Left ventricle myocardium inferior (tissue), 1 donor: ENCODE measurements around the gene ZNF649. TPM values are rescaled to one million over a fixed set of nuclear protein-coding genes. Genes with fewer than 3 reads are reported as not detected.
A peak's percentile ranks its signal among the peaks of the same experiment; 100 is the strongest.

Experiments used
- DNase-seq: peaks from one replicate; pipeline ENCODE4 v3.0.0-alpha.2; 2020
- H3K27ac ChIP-seq: fragments of 200-600 bp; replicated peaks from 2 replicates; pipeline ENCODE4 v1.8.0; 2021
- H3K27me3 ChIP-seq: fragments of 200-600 bp; 2 replicates; pipeline ENCODE4 v1.8.0; 2021; ENCODE audit warnings: low read depth
- H3K36me3 ChIP-seq: fragments of 200-600 bp; 2 replicates; pipeline ENCODE4 v1.8.0; 2021
- H3K4me1 ChIP-seq: fragments of 200-600 bp; 2 replicates; pipeline ENCODE4 v1.8.0; 2021
- H3K4me3 ChIP-seq: fragments of 200-600 bp; 2 replicates; pipeline ENCODE4 v1.8.0; 2021; ENCODE audit warnings: mild to moderate bottlenecking, moderate library complexity
- H3K9me3 ChIP-seq: fragments of 200-600 bp; replicated peaks from 2 replicates; pipeline ENCODE4 v1.8.0; 2021
- intact Hi-C: fragments of 100-400 bp; cut with micrococcal nuclease; formaldehyde crosslinking; loops from one replicate; pipeline ENCODE4 v1.11.0; 2022
- total RNA-seq: library from RNA; stranded (reverse); fragmentation: NEBNext Ultra II Directional; extraction: Animal tissue kit (Norgen Biotek cat#: 25700); gene quantifications from one replicate; pipeline ENCODE4 v1.2.1, GENCODE V29; 2021
- TF ChIP-seq, protein P1 (sequence below): fragments of 200-600 bp; IDR thresholded peaks from 2 replicates; pipeline ENCODE4 v1.8.0; 2021; ENCODE audit warnings: antibody characterized with exemption, mild to moderate bottlenecking, borderline replicate concordance
- donor health status: DM: no; HTN: yes; CAD: no; lungs with severe emphysema.

ZNF649 gene
- total RNA-seq, 1 donor from 2014 or later = 7.5 TPM

DNA sequence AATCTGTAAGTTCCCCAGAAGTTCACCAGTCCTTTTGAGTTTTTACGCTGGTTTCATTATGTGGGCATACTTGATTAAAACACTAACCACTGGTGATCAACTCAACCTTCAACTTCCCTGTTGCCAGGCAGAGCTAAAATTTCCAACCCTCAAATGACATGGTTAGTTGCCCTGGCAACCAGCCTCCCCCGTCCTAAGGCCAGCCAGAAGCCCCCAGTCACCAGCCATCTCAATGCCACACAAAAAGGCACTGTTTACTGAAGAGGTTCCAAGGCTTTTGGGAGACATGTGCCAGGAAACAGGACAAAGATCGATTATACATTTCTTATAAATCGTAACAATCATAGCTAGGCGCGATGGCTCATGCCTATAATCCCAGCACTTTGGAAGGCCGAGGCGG lies 1.6 kb downstream of the ZNF649 start:
- Histone ChIP-seq H3K36me3 (peaks cover 37% of the 10 kb centered on the region), H3K9me3 (peaks cover 36% of the 10 kb centered on the region), H3K27ac (no peak overlapping the region), H3K4me1 (peaks cover 19% of the 10 kb centered on the region), H3K27me3 (peaks cover 23% of the 10 kb centered on the region), H3K4me3 (peak overlapping the region; percentile 87)
- no peak for DNase-seq
- intact Hi-C loops = no loop called here
- TF ChIP-seq, protein P1, sequence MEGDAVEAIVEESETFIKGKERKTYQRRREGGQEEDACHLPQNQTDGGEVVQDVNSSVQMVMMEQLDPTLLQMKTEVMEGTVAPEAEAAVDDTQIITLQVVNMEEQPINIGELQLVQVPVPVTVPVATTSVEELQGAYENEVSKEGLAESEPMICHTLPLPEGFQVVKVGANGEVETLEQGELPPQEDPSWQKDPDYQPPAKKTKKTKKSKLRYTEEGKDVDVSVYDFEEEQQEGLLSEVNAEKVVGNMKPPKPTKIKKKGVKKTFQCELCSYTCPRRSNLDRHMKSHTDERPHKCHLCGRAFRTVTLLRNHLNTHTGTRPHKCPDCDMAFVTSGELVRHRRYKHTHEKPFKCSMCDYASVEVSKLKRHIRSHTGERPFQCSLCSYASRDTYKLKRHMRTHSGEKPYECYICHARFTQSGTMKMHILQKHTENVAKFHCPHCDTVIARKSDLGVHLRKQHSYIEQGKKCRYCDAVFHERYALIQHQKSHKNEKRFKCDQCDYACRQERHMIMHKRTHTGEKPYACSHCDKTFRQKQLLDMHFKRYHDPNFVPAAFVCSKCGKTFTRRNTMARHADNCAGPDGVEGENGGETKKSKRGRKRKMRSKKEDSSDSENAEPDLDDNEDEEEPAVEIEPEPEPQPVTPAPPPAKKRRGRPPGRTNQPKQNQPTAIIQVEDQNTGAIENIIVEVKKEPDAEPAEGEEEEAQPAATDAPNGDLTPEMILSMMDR = no peak

DNA sequence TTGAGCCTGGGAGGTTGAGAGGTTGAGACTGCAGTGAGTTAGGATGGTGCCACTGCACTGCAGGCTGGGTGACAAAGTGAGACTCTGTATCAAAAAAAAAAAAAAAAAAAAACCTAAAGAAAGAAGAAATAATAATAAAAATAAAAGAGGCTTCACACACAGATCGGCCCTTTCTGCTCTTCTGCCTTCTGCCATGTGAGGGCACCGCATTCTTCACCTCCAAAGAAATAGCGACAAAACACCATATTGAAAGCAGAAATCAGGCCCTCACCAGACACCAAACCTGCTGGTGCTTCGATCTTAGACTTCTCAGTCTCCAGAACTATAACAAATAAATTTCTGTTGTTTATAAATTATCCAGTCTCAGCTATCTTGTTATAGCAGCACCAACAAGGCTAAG lies 3.0 kb downstream of the ZNF649 start:
- TF ChIP-seq, protein P1 = no peak
- Histone ChIP-seq H3K27ac (no peak overlapping the region), H3K4me3 (no peak overlapping the region), H3K9me3 (peaks cover 36% of the 10 kb centered on the region), H3K27me3 (peaks cover 9% of the 10 kb centered on the region), H3K4me1 (peaks cover 19% of the 10 kb centered on the region), H3K36me3 (peaks cover 50% of the 10 kb centered on the region)
- no peak for DNase-seq
- intact Hi-C loops = no loop called here

DNA sequence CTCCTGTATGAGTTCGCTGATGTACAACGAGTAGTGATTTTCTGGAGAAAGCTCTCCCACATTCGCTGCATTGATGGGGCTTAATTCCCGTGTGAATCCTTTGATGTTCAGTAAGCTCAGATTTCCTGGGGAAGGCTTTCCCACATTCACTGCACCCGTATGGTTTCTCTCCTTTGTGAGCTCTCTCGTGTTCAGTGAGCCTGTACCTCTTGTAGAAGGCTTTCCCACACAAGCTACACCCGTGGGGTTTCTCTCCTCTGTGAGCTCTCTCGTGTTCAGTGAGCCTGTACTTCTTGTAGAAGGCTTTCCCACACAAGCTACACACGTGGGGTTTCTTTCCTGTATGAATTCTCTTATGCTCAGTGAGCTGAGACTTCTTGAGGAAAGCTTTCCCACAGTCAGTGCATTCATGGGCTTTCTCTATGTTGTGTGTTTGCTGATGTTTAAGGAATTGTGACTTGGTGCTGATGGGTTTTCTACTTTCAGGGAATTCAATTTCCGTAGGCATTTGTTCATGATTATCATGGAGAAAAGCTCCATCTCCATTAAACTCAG lies 13.5 kb downstream of the ZNF649 start:
- Histone ChIP-seq H3K9me3 (peaks cover 73% of the 10 kb centered on the region), H3K27me3 (no peaks in the 10 kb centered on the region), H3K4me3 (no peak overlapping the region), H3K36me3 (peaks cover 81% of the 10 kb centered on the region), H3K4me1 (peaks cover 19% of the 10 kb centered on the region), H3K27ac (no peak overlapping the region)
- intact Hi-C loops = no loop called here
- TF ChIP-seq, protein P1 = no peak
- DNase-seq = no peak

DNA sequence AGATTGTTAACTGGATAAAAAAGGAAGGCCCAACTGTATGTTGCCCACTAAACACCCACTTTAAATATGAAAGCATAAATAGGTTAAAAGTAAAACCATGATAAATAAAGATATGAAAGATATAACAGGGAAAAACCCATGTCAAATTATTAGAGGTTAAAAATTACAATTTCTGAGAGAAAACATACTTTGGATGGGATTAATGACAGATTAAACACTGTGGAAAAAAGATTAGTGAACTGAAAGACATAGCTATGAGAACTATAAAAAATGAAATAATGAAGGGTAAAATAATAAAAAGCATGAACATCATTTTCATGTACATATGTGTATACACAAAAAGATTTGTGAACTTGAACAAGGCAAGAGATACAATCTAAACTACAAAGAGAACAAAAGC lies 14.9 kb downstream of the ZNF649 start:
- Histone ChIP-seq H3K4me1 (peaks cover 19% of the 10 kb centered on the region), H3K36me3 (peaks cover 69% of the 10 kb centered on the region), H3K27me3 (no peaks in the 10 kb centered on the region), H3K4me3 (no peak overlapping the region), H3K27ac (no peak overlapping the region), H3K9me3 (peaks cover 67% of the 10 kb centered on the region)
- TF ChIP-seq, protein P1 = no peak
- intact Hi-C loops = no loop called here
- no peak for DNase-seq

DNA sequence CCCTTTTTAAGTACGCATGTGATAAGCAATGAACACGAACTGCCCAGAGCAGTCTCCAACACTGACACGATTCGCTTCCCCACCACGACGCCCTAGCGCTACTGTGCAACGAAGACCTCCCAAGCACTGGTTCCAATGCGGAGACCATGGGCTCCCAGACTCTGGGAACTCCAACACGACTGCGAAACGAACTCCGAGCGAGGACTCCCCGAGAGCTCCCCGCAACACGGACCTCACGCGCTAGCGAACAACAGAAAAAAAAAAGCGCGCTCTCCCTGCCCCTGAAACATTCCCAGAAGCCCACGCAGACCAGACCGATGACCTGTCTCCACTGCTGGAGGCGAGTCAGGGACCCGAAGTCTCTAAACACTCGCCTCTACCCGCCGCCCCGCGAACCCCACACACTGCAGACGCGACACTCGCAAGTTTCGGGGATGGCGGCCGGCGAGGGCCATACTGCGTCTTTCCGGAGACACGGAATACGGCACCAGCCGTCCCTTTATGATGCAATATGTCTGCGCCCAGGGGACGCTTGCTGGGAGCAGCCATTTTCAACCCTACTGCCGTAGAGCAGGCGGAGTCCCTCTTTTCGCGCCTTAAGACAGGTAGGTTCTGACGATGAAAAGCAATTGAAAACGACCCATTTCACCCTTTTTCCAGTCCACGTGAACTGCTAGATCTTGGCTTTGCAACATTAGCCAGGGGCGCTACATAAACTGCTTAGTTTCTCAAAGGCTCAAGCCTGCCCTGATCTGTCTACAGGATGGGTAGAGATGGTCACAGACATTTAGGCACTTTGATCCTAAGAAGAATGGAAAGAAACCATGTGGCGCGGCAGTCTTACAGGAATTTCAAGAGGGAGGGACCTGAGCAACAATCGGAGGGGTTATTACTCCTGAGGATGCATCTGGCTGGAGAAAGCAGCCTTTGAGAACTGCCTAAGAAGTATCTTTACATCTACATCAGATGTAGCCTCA lies 17.0 kb downstream of the ZNF649 start, which contains the start of gene ZNF577:
TSS of gene ZNF577 (minus strand) at position 430 of the 977 bp plus-strand sequence. CDS start 7,569 bp downstream, outside the sequence.
- intact Hi-C loops = no loop called here
- H3K27me3 ChIP-seq = no peaks in the 10 kb centered on the region
- H3K36me3 ChIP-seq = peaks cover 51% of the 10 kb centered on the region
- DNase-seq = peak; percentile 93
- peaks cover 48% of the 10 kb centered on the region for H3K9me3 ChIP-seq
- peak within 1 kb of the TSS; percentile 83 for H3K27ac ChIP-seq
- peaks cover 19% of the 10 kb centered on the region for H3K4me1 ChIP-seq
- TF ChIP-seq, protein P1 = no peak
- peak within 1 kb of the TSS; percentile 74 for H3K4me3 ChIP-seq
